Stimulated activated CD8-positive, alpha-beta memory T cell treated with anti-CD3 and anti-CD28 coated beads, Interleukin-15, amount 100 ng/mL, for 1 hour (primary cell): Measurements from ENCODE around the gene CASK.

Experiments used
- DNase-seq: peaks from one replicate; pipeline ENCODE4 v3.0.0-alpha.2; 2020; ENCODE audit warnings: low read depth

Gene CASK

DNA sequence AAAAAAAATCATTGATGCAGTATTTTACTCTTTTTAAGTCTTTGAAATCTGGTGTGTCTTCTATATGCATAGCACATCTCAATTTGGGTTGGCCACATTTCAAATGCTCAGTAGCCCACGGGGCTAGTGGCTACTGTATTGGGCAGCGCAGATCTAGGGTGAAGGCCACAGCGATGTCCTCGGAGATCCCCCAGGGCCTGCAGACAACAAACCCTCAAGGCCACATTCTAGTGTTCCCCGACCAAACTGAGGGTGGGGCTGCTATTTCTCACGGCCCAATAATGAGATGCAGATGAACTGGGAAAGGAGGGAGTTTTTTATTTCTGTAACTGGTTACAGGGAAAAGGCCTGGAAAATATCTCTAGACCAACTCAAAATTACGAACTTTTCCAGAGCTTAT is 452.6 kb downstream of the CASK start:
- DNase-seq = no peak

DNA sequence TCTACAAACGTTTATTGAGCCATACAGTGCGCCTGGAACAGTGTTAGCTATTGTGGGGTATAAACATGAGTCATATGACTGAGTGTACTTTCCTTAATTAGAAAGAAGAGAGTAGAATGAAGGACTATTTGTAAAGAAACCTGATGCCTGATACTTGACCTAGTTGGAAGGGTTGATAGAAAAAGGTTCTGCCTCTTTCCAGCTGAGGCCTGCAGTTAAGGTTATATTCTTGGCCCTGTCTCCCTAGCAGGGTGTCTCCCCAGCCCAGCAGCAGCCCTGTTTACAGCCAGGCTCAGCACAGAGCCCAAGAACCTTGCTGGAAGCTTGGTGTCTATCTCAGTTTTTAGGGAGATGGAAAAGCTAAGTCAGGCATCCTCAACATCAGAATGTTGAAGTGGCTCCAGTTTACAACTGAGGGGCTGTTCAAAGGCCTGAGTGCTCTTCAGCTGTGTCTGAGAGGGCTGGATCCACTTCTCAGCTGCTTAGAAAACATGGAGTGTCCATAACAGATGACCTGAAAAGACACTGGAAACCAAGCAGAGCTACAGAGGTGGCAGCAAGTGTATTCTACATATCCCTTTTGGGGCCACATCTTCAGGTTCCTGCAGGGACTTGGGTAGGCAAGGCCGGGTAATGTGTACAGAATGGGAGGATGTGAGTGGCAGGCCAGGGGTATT is 454.6 kb downstream of the CASK start:
- DNase-seq = no peak
